T-helper 17 cell (primary cell): Measurements from ENCODE around the gene SLC25A51. TPM values are rescaled to one million over a fixed set of nuclear protein-coding genes. Genes with fewer than 3 reads are reported as not detected.

Source experiments
- ATAC-seq: fragments of 150-1000 bp; cut with Tn5 transposase; 2 replicates; pipeline ENCODE4 v1.10.0; 2021; ENCODE audit warnings: mild to moderate bottlenecking, moderate library complexity
- DNase-seq, 3 donors: peaks; one replicate each; pipeline versions ENCODE4 v3.0.0 to v3.0.0-alpha.2; 2020 to 2021
- H3K9me3 ChIP-seq: one replicate; pipeline ENCODE4 v1.7.0; 2013; ENCODE audit warnings: low read length, mild to moderate bottlenecking; ENCODE audit not compliant: control insufficient read depth, poor library complexity, severe bottlenecking
- H3K27ac Mint-ChIP-seq: one replicate; pipeline ENCODE4 v1.8.0; 2022; ENCODE audit warnings: mild to moderate bottlenecking, moderate library complexity, mixed read lengths
- H3K27me3 Mint-ChIP-seq: one replicate; pipeline ENCODE4 v1.8.0; 2022; ENCODE audit warnings: mixed read lengths
- H3K36me3 Mint-ChIP-seq: one replicate; pipeline ENCODE4 v1.8.0; 2022; ENCODE audit warnings: low read depth, mixed read lengths
- H3K4me1 Mint-ChIP-seq: one replicate; pipeline ENCODE4 v1.8.0; 2022; ENCODE audit warnings: mild to moderate bottlenecking, mixed read lengths
- H3K4me3 Mint-ChIP-seq: one replicate; pipeline ENCODE4 v1.8.0; 2022; ENCODE audit warnings: mild to moderate bottlenecking, moderate library complexity, mixed read lengths
- total RNA-seq, 4 donors: library from RNA in 2 of 4; stranded (reverse) in 2 of 4; gene quantifications; one replicate each; pipeline ENCODE4 v1.2.3 and lab custom pipeline; 2022 to 2026

Gene SLC25A51, protein sequence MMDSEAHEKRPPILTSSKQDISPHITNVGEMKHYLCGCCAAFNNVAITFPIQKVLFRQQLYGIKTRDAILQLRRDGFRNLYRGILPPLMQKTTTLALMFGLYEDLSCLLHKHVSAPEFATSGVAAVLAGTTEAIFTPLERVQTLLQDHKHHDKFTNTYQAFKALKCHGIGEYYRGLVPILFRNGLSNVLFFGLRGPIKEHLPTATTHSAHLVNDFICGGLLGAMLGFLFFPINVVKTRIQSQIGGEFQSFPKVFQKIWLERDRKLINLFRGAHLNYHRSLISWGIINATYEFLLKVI
- total RNA-seq = 10 to 100 TPM; 23.5 to 26.4 TPM
- total RNA-seq (lab: John Stamatoyannopoulos, UW) = 17.4 to 28.3 reads per million in 2 donors

DNA sequence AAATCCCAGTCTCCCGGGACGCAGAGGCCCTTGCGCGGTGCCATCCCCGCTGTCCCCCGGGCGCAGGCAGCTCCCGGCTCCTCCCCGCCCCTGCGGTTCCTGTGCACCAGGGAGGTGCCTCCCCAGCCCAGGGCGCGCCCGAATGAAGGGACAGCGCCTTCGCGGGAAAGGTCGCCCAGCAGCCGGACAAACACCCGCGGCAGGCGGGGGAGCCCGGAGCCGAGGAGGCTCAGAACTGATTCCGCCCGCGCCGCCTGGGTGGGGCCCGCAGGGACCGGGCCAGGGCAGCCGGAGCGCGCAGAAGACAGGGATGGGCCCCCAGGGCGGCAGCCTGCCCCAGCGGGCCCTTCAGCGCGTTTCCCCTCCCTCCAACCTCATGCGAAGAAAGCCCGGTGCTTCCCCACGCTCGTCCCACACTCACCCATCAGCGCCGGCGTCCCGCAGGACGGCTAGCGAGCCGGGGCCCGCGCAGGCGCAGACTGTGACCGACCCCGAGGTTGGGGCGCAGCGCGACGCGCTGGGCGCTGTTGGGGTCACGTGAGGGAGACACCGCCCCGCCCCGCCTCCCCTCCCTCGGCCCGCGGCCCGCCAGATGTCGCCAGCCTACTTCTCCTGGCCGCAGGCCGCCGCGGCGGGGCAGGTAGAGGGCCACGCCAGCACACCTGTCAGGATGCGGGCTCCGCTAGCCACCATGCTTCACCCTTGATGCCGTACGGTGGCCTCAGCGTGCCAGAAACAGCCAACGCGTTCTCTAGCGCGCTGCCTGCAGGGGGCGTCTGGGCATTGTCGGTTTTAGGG lies at the start of gene SLC25A51:
SLC25A51 (minus strand) TSS at position 481 of the 798 bp plus-strand sequence. CDS start 15,577 bp downstream, outside the sequence.
- Mint-ChIP-seq H3K27me3 (no peaks in the 10 kb centered on the region), H3K36me3 (peaks cover 2% of the 10 kb centered on the region), H3K4me1 (peaks cover 16% of the 10 kb centered on the region), H3K27ac (peak within 1 kb of the TSS; percentile 93), H3K4me3 (peak within 1 kb of the TSS; percentile 91)
- H3K9me3 ChIP-seq = no peaks in the 10 kb centered on the region
- peak; percentile 87 for ATAC-seq
- DNase-seq = peak; percentile 90 to 98 (median 92)

DNA sequence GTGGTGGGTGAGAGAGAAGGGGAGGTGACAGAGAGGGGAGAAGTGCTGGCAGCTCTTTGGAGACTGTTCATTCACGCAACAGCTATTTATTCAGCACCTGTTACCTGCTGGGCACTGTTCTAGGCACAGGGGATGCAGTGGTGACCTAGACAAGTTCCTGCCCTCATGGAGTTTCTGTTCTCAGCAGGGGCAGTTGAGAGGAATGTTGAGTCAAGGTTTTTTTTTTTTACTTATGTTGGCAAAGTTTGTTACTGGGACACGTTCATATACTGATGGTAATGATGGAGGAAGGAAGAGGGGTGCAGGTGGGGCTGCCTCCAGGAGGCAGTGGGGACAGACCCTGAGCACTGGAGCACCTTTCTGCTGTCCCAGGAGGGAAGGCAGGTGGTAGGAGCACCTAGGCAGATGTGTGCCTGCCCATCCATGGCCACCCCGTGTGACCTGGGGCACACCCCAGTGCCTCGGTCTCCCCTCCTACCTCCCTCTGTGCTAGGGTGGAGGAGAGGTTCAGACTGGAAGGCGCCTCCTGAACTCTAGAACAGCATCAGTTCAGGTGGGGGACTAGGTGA lies 49.4 kb upstream of the SLC25A51 start:
- DNase-seq = no peak
- peak overlapping the region; percentile 61 for H3K27ac Mint-ChIP-seq
- H3K4me3 Mint-ChIP-seq = no peak overlapping the region

DNA sequence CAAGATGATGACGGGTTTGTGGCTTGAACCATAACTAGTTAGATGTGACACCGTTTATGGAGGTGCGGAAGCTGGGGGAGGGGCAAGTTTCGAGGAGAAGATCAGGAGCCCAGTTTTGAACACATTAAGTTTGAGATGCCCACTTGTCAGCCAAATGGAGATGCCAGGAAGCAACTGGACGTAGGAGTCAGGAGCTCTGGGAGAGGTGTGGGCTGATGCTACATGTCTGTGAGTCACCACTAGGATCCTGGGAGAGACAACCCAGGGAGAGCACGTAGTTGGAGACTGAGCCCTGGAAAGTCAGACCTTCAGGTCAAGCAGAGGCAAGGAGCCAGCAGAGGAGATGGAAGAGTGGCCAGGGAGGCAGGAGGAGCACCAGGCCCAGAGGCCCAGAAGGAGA lies 48.8 kb upstream of the SLC25A51 start:
- no peak overlapping the region for H3K27ac Mint-ChIP-seq
- H3K4me1 Mint-ChIP-seq = peaks cover 10% of the 10 kb centered on the region
- no peak for DNase-seq
- no peak for ATAC-seq
- no peaks in the 10 kb centered on the region for H3K36me3 Mint-ChIP-seq
- no peak overlapping the region for H3K4me3 Mint-ChIP-seq
- peaks cover 7% of the 10 kb centered on the region for H3K27me3 Mint-ChIP-seq
- no peaks in the 10 kb centered on the region for H3K9me3 ChIP-seq

More for the DNA sequence above, 49.4 kb upstream of the SLC25A51 start:
- Mint-ChIP-seq H3K27me3 (peaks cover 11% of the 10 kb centered on the region), H3K36me3 (no peaks in the 10 kb centered on the region), H3K4me1 (peaks cover 10% of the 10 kb centered on the region)
- no peaks in the 10 kb centered on the region for H3K9me3 ChIP-seq
- ATAC-seq = no peak

DNA sequence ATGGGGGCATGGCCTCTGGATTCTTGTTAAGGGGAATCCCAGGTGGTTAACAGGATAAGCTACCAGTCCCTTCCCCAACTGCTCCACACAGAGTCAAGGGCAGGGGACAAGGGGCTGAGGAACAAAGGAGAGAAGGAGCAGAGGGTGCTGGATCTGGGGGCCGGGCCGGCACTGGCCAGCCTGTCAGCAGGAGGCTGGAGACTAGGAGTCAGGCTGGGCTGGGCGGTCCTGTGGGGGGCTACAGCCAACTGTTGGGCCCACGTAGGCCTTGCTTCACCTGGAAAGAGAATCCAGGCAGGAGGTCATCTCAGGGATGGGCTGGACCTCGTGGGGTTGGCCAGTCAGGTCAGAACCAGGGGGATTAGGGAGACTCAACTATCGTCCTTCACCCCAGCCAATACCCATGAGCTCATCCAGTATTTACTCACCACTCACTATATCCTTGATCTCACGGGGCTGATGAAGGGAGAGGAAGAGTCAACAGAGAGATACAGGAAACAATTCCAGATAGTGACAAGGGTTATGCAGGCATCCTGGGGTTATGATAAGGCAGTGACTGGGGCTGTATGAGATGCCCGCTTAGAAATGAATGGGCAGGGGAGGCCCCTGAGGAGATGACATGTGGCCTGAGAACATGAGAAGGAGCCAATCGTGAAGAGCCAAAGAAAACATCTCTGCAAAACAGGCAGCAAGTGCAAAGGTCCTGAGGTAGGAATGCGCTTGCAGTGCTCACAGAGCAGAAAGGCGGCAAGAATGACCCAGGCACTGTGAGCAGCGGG lies 47.9 kb upstream of the SLC25A51 start:
- H3K4me3 Mint-ChIP-seq = no peak overlapping the region
- H3K4me1 Mint-ChIP-seq = peaks cover 10% of the 10 kb centered on the region
- no peak overlapping the region for H3K27ac Mint-ChIP-seq

DNA sequence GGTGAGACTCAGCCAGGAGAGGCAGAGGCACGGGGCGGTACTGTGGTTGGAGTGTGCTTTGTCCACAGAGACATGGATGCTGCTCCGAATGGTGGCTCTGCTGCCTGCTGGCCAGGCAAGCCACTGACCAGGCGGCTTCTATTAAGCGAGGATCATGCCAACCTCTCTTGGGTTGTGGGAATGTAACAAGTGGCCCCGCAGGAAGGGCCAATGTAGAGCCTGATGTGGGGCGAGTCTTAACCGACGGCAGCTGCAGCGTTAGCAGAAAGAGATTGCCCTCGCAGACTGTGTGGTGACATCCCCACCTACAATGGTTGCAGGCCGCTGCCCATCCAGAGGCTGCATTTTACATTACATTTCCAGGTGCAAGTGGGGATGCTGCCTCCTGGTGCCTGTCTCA lies 46.6 kb upstream of the SLC25A51 start:
- H3K36me3 Mint-ChIP-seq = no peaks in the 10 kb centered on the region
- DNase-seq = no peak
- H3K4me3 Mint-ChIP-seq = no peak overlapping the region
- H3K27ac Mint-ChIP-seq = no peak overlapping the region
- H3K27me3 Mint-ChIP-seq = no peaks in the 10 kb centered on the region
- H3K9me3 ChIP-seq = no peaks in the 10 kb centered on the region
- ATAC-seq = no peak
- H3K4me1 Mint-ChIP-seq = peaks cover 9% of the 10 kb centered on the region

More for the DNA sequence above, 47.9 kb upstream of the SLC25A51 start:
- ATAC-seq (no peak), DNase-seq (no peak)
- H3K9me3 ChIP-seq = no peaks in the 10 kb centered on the region
- Mint-ChIP-seq H3K27me3 (no peaks in the 10 kb centered on the region), H3K36me3 (no peaks in the 10 kb centered on the region)

DNA sequence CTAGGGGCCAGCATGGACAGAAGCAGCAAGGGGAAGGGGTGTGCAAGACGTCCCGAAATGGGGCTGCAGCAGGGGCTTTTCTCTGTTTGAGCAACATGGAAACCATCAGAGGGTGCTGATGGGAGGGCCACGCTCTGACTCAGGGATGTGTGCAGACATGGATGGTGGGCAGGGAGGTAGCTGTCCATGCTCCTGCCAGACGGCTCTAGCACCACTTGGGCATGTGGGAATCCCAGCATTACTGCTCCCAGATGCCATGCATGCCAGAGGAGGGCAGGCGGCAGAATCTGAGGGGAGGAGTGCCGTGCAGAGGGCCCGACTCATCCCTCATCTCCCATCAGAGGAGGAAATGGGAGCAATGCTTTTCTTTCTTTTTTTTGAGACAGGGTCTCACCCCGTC lies 45.6 kb upstream of the SLC25A51 start:
- Mint-ChIP-seq H3K4me3 (no peak overlapping the region), H3K36me3 (no peaks in the 10 kb centered on the region), H3K27me3 (no peaks in the 10 kb centered on the region), H3K4me1 (peaks cover 9% of the 10 kb centered on the region), H3K27ac (no peak overlapping the region)
- ATAC-seq (no peak), DNase-seq (no peak)
- no peaks in the 10 kb centered on the region for H3K9me3 ChIP-seq

DNA sequence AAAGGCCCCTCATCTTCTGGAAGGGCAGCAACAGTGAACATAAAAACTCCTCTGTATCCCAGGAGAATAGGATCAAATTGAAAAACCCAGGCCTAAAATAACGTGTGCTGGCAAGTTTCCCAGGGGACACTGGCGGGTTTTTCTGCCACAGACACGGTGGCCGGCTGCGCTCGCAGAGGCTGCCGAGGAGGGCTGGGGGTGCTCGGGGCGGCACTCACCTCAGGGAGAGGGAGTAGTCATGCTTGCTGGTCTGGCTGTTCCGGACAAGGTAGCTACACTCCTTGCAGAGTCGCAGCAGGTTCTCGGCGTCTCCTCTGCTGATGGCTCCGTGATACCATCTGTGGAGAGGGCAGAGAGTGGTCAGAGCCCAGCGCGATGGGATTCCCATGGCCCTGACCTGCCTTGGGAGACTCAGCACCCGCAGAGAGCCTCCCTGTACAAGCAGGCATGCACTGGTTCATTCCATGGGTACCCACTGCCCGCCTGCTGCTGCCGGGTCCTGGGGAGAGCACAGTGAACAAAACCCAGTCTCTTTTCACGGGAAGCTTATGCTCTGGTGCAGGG lies 44.6 kb upstream of the SLC25A51 start:
- DNase-seq = no peak
- Mint-ChIP-seq H3K27ac (no peak overlapping the region), H3K27me3 (no peaks in the 10 kb centered on the region), H3K36me3 (no peaks in the 10 kb centered on the region), H3K4me3 (no peak overlapping the region), H3K4me1 (peaks cover 4% of the 10 kb centered on the region)
- no peak for ATAC-seq
- H3K9me3 ChIP-seq = no peaks in the 10 kb centered on the region

DNA sequence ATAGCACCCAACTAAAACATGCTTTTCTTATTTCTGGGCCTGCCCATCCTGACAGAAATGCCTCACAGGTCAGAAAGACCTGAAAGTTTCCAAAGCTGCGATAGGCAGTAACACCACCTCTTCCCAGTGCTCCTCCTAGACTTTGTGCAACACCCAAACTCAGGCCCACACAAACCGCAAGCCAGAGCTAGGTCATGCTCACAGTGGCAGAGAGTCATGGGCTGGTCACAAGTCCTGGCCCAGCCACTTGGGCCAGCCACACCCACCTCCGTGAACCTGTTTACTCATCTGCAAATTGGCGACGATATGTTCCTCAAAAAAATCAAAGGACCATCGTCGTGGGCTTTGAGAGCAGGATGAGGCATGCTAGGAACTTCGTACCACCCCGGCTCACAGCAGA lies 44.0 kb upstream of the SLC25A51 start:
- no peaks in the 10 kb centered on the region for H3K9me3 ChIP-seq
- ATAC-seq (no peak), DNase-seq (no peak)
- Mint-ChIP-seq H3K27ac (no peak overlapping the region), H3K4me3 (no peak overlapping the region), H3K27me3 (no peaks in the 10 kb centered on the region), H3K4me1 (peaks cover 2% of the 10 kb centered on the region), H3K36me3 (no peaks in the 10 kb centered on the region)

DNA sequence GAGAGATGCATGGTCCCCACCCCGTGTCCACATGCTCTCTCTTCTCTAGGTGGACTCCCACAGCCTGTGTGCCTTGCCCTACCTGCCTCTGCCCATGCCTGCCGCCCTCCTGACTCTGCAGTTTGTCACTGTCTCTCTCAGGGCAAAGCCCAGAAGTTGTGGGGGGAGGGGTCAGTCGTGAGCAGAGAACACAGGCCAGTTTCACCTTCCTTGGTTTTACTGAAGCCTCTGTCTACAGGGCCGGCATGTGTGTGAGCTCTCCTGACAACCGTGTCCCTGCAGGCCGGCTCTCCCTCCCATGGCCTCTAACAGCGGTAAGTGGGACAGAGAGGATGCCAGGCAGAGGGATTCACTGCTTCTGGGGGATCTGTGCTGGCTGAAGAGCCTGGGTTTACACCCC lies 43.5 kb upstream of the SLC25A51 start:
- Mint-ChIP-seq H3K4me3 (no peak overlapping the region), H3K4me1 (peaks cover 3% of the 10 kb centered on the region), H3K27ac (no peak overlapping the region), H3K36me3 (no peaks in the 10 kb centered on the region), H3K27me3 (no peaks in the 10 kb centered on the region)
- ATAC-seq (no peak), DNase-seq (no peak)
- H3K9me3 ChIP-seq = no peaks in the 10 kb centered on the region

DNA sequence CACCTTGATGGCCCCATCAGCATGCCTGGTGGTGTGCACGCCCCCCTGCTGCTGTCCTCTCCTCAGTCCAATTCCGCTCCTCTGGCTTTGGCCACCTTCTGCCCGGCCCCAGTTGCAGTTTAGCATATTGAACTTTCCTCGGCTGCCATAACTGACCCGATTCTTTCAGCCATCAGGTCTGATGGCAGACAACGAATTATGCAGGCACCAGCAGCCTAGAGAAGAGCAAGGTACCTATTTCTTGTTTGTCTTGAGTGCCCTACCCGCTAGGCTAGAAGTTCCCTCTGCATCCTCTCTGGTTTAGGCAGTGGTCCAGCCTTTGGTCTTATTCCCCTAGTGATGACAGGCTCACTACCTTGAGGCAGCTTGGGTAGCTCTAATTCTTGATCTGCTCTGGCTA lies 43.0 kb upstream of the SLC25A51 start:
- Mint-ChIP-seq H3K4me1 (peaks cover 4% of the 10 kb centered on the region), H3K4me3 (no peak overlapping the region), H3K27ac (no peak overlapping the region), H3K36me3 (no peaks in the 10 kb centered on the region), H3K27me3 (no peaks in the 10 kb centered on the region)
- ATAC-seq (no peak), DNase-seq (no peak)
- no peaks in the 10 kb centered on the region for H3K9me3 ChIP-seq

DNA sequence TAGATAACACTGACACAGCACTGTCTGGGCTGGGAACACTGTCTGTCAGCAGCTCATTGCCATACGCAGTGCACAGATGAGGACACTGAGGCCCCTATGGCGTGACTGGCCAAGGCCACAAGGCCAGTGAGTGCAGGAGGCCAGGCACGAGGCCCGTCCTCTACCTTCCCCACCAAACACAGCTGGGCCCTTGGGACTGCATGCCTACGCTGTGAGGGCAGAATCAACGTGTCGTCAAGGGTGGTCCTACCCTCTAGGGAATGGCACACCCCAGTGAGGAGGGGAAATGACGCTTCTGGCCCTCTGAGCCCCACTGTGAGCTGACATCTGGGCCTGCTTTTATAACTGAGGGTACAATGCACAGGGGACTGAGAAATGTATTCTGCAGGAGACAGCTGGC lies 42.1 kb upstream of the SLC25A51 start:
- H3K27ac Mint-ChIP-seq = no peak overlapping the region
- DNase-seq (no peak), ATAC-seq (no peak)
- no peaks in the 10 kb centered on the region for H3K27me3 Mint-ChIP-seq
- no peaks in the 10 kb centered on the region for H3K36me3 Mint-ChIP-seq
- H3K4me3 Mint-ChIP-seq = no peak overlapping the region
- H3K4me1 Mint-ChIP-seq = peaks cover 5% of the 10 kb centered on the region
- no peaks in the 10 kb centered on the region for H3K9me3 ChIP-seq

DNA sequence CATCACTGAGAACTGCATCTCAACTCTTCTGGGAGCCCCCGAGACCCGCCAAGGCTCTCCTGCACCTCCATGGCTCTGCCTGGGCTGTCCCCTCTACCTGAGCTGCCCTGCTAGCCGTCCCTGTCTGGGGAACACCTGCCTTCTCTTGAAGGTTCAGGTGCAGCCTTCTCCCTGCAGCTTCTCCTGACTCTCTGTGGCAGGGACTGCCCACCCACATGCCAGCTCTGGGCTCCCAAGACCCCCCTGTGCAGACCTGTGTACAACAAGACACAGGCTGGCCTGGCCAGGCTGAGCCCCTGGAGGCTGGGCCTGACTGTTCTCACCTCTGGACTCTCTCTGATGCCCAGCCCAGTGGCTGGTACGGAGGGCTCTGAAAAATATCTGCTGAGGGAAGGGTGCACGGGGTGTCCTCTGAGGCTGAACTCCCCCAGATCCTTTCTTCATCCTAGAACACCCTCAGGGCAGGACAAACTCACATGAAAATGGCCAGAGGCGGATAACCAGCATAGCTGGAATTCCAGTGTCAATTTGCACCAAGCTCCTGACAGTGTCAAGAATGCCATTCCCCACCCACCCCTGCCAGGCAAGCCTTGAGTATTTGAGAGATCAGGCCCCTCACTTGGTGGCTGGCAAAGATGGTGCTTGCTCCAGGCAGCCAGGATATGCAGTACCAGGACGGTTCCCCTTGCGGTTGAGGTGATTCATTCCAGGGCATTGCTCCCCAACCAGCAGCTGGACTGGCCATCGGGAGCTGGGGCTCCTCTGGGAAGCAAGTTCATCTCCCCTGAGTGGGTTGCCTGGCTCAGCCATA lies 40.9 kb upstream of the SLC25A51 start:
- Mint-ChIP-seq H3K4me1 (peaks cover 5% of the 10 kb centered on the region), H3K27me3 (no peaks in the 10 kb centered on the region), H3K4me3 (no peak overlapping the region), H3K27ac (no peak overlapping the region), H3K36me3 (no peaks in the 10 kb centered on the region)
- H3K9me3 ChIP-seq = no peaks in the 10 kb centered on the region
- ATAC-seq = no peak
- no peak for DNase-seq
